HepG2 (cell line): ENCODE results near the gene CCL8.

Experiments used
- ARID3A ChIP-seq: IDR thresholded peaks from 2 replicates; pipeline ENCODE4 v1.6.1; 2012; ENCODE audit warnings: low read depth, low read length, improper control_type of control experiment
- CEBPB ChIP-seq: IDR thresholded peaks from 2 replicates; pipeline ENCODE4 v1.6.1; 2011; ENCODE audit warnings: low read depth, low read length, improper control_type of control experiment, borderline replicate concordance
- CTCF ChIP-seq: sonication (generic); formaldehyde crosslinking; IDR thresholded peaks from 2 replicates; pipeline ENCODE4 v1.5.0; 2020; ENCODE audit warnings: mild to moderate bottlenecking, missing genetic modification reagents, moderate library complexity
- FOXO4 ChIP-seq: sonication (generic); formaldehyde crosslinking; conservative IDR thresholded peaks from 2 replicates; pipeline ENCODE4 v1.8.1; 2023; ENCODE audit warnings: missing genetic modification reagents
- JUND ChIP-seq: sonication (generic); formaldehyde crosslinking; IDR thresholded peaks from 2 replicates; pipeline ENCODE4 v1.8.0; 2022; ENCODE audit warnings: mild to moderate bottlenecking, missing genetic modification reagents
- MTA3 ChIP-seq: sonication (generic); formaldehyde crosslinking; IDR thresholded peaks from 2 replicates; pipeline ENCODE4 v1.4.0; 2020; ENCODE audit warnings: missing genetic modification reagents
- NR2F1 ChIP-seq, 2 experiments: fragments of 450-650 bp in 1 of 2; formaldehyde crosslinking in 1 of 2; IDR thresholded peaks; 2 replicates each; pipeline versions ENCODE4 v1.5.0 to v1.6.1; 2016 to 2020; ENCODE audit warnings: mild to moderate bottlenecking in 1 of 2, missing compliant biosample characterization in 1 of 2, missing genetic modification reagents in 1 of 2, moderate library complexity in 1 of 2
- POLR2AphosphoS5 ChIP-seq: IDR thresholded peaks from 2 replicates; pipeline ENCODE4 v1.6.1; 2012; ENCODE audit warnings: low read depth, low read length
- RCOR2 ChIP-seq: IDR thresholded peaks from 2 replicates; pipeline ENCODE4 v1.6.1; 2016; ENCODE audit warnings: missing biosample characterization, missing genetic modification reagents
- ZNF124 ChIP-seq: sonication (generic); formaldehyde crosslinking; IDR thresholded peaks from 2 replicates; pipeline ENCODE4 v1.4.0; 2020; ENCODE audit warnings: missing genetic modification reagents
- ZNF234 ChIP-seq: sonication (generic); formaldehyde crosslinking; conservative IDR thresholded peaks from 2 replicates; pipeline ENCODE4 v1.5.1; 2020; ENCODE audit warnings: mild to moderate bottlenecking, missing genetic modification reagents
- ZNF576 ChIP-seq: sonication (generic); formaldehyde crosslinking; IDR thresholded peaks from 2 replicates; pipeline ENCODE4 v1.4.0; 2020; ENCODE audit warnings: mild to moderate bottlenecking, missing genetic modification reagents

- TF ChIP-seq FOXO4 (CRISPR knock-in tag), result no peak
- TF ChIP-seq ARID3A, result no peak
- TF ChIP-seq ZNF234 (CRISPR knock-in tag), result no peak
- TF ChIP-seq RCOR2 (CRISPR knock-in tag), result no peak
- TF ChIP-seq ZNF576 (CRISPR knock-in tag), result no peak
- no peak for TF ChIP-seq CEBPB
- no peak for TF ChIP-seq ZNF124 (CRISPR knock-in tag)
- no peak for TF ChIP-seq MTA3
- no peak for TF ChIP-seq NR2F1 (CRISPR knock-in tag; IDR thresholded peaks at IDR 0.05)
- no peak for TF ChIP-seq JUND
- no peak for TF ChIP-seq POLR2AphosphoS5
- no peak for TF ChIP-seq CTCF
Observed at GRCh38 chr17:34354637-34355036, 35.4 kb downstream of the CCL8 start.
